ENCODE results near the gene SMIM41. TPM values are rescaled to one million over a fixed set of nuclear protein-coding genes. Genes with fewer than 3 reads are reported as not detected.

Gene SMIM41
- total and polyA plus RNA-seq, 8 donors, result 0.47 to 6.9 (median 3.7) TPM

- H3K27ac ChIP-seq, result no peak overlapping the region
- ATAC-seq (no peak), DNase-seq (no peak)
- peaks cover 13% of the 10 kb centered on the region in 2 donors for H3K4me1 ChIP-seq
- H3K36me3 ChIP-seq, result no peaks in the 10 kb centered on the region
- intact Hi-C loops (cut with DNase I), result no loop called here
- peaks cover 0 to 39% of the 10 kb centered on the region in 2 donors for H3K27me3 ChIP-seq
- H3K9me3 ChIP-seq, result no peaks in the 10 kb centered on the region
- H3K4me3 ChIP-seq, result no peak overlapping the region
- no peak for TF ChIP-seq CTCF (IDR thresholded peaks at IDR 0.05)
These were observed 7.7 kb downstream of the SMIM41 start for GRCh38 chr12:52086944-52087835.

- intact Hi-C loops (cut with DNase I), result no loop called here
- Histone ChIP-seq H3K36me3 (no peaks in the 10 kb centered on the region), H3K27me3 (peaks cover 0 to 39% of the 10 kb centered on the region in 2 donors), H3K4me3 (no peak overlapping the region), H3K9me3 (no peaks in the 10 kb centered on the region), H3K4me1 (peaks cover 3 to 4% of the 10 kb centered on the region in 2 donors), H3K27ac (no peak overlapping the region)
- no peak for TF ChIP-seq CTCF (IDR thresholded peaks at IDR 0.05)
- ATAC-seq (no peak), DNase-seq (no peak)
These were observed 8.7 kb downstream of the SMIM41 start for GRCh38 chr12:52087961-52088820.

- Histone ChIP-seq H3K9me3 (no peaks in the 10 kb centered on the region), H3K4me3 (no peak overlapping the region), H3K27me3 (peaks cover 0 to 39% of the 10 kb centered on the region in 2 donors), H3K27ac (no peak overlapping the region), H3K36me3 (no peaks in the 10 kb centered on the region), H3K4me1 (no peaks in the 10 kb centered on the region)
- DNase-seq (no peak), ATAC-seq (no peak)
- intact Hi-C loops (cut with DNase I), result no loop called here
- TF ChIP-seq CTCF (IDR thresholded peaks at IDR 0.05), result no peak
These were observed 10.0 kb downstream of the SMIM41 start for GRCh38 chr12:52089491-52089890.

- TF ChIP-seq CTCF (IDR thresholded peaks at IDR 0.05), result no peak
- intact Hi-C loops (cut with DNase I), result no loop called here
- DNase-seq, result no peak
- Histone ChIP-seq H3K4me3 (no peak overlapping the region), H3K36me3 (no peaks in the 10 kb centered on the region), H3K27ac (no peak overlapping the region), H3K27me3 (peaks cover 0 to 39% of the 10 kb centered on the region in 2 donors), H3K4me1 (no peaks in the 10 kb centered on the region), H3K9me3 (no peaks in the 10 kb centered on the region)
- ATAC-seq, result no peak
These were observed 10.8 kb downstream of the SMIM41 start for GRCh38 chr12:52090291-52090690.

GRCh38 chr12:52091061-52091460, 11.6 kb downstream of the SMIM41 start:
- no peaks in the 10 kb centered on the region for H3K9me3 ChIP-seq
- ATAC-seq, result no peak
- intact Hi-C loops (cut with DNase I), result no loop called here
- no peaks in the 10 kb centered on the region for H3K4me1 ChIP-seq
- no peak overlapping the region for H3K27ac ChIP-seq
- no peaks in the 10 kb centered on the region for H3K36me3 ChIP-seq
- no peak for DNase-seq
- peaks cover 0 to 39% of the 10 kb centered on the region in 2 donors for H3K27me3 ChIP-seq
- TF ChIP-seq CTCF (IDR thresholded peaks at IDR 0.05), result no peak
- no peak overlapping the region for H3K4me3 ChIP-seq

All from left lung (tissue), 10 donors.